Muscle layer of colon (tissue), 2 donors: ENCODE results near the gene TRIM7.
"Not testable (repeated sequence)": the region's sequence is repeated elsewhere in the genome, so short reads cannot be mapped to it uniquely, and the experiment has no call there.

ENCODE experiments used
- H3K27ac ChIP-seq: one replicate; pipeline ENCODE4 v1.7.0; 2013; ENCODE audit warnings: low read depth, mild to moderate bottlenecking, low read length, moderate library complexity
- H3K27me3 ChIP-seq, 2 donors: one replicate each; pipeline ENCODE4 v1.7.0; 2013; ENCODE audit warnings: low read length in 2 of 2, mild to moderate bottlenecking in 2 of 2; ENCODE audit not compliant: insufficient read depth in 2 of 2, control insufficient read depth in 1 of 2
- H3K36me3 ChIP-seq: one replicate; pipeline ENCODE4 v1.7.0; 2013; ENCODE audit warnings: mild to moderate bottlenecking, low read length; ENCODE audit not compliant: insufficient read depth
- H3K4me1 ChIP-seq: one replicate; pipeline ENCODE4 v1.7.0; 2013; ENCODE audit warnings: mild to moderate bottlenecking, low read length; ENCODE audit not compliant: insufficient read depth
- H3K4me3 ChIP-seq, 2 donors: one replicate each; pipeline ENCODE4 v1.7.0; 2013; ENCODE audit warnings: low read length in 2 of 2, low read depth in 1 of 2, mild to moderate bottlenecking in 1 of 2, moderate library complexity in 1 of 2
- H3K9ac ChIP-seq: one replicate; pipeline ENCODE4 v1.7.0; 2013; ENCODE audit warnings: low read length
- H3K9me3 ChIP-seq: one replicate; pipeline ENCODE4 v1.7.0; 2013; ENCODE audit warnings: mild to moderate bottlenecking, low read length
- donor health status: abdominal sarcoma.
- donor health status: Adenocarcinoma of cecum.

TRIM7 gene

GRCh38 chr5:181173027-181173419, 32.0 kb downstream of the TRIM7 start:
- Histone ChIP-seq H3K9me3 (no peaks in the 10 kb centered on the region), H3K27ac (no peak overlapping the region), H3K4me3 (no peak overlapping the region)

GRCh38 chr5:181171782-181172181, 33.2 kb downstream of the TRIM7 start:
- H3K9ac ChIP-seq = no peak overlapping the region
- no peaks in the 10 kb centered on the region for H3K36me3 ChIP-seq
- H3K9me3 ChIP-seq = no peaks in the 10 kb centered on the region
- no peaks in the 10 kb centered on the region for H3K4me1 ChIP-seq
- H3K4me3 ChIP-seq = no peak overlapping the region
- H3K27me3 ChIP-seq = peaks cover 72 to 81% of the 10 kb centered on the region in 2 donors
- no peak overlapping the region for H3K27ac ChIP-seq

More at GRCh38 chr5:181173027-181173419, 32.0 kb downstream of the TRIM7 start:
- Histone ChIP-seq H3K4me1 (no peaks in the 10 kb centered on the region), H3K9ac (no peak overlapping the region), H3K27me3 (peaks cover 61 to 70% of the 10 kb centered on the region in 2 donors), H3K36me3 (no peaks in the 10 kb centered on the region)

DNA sequence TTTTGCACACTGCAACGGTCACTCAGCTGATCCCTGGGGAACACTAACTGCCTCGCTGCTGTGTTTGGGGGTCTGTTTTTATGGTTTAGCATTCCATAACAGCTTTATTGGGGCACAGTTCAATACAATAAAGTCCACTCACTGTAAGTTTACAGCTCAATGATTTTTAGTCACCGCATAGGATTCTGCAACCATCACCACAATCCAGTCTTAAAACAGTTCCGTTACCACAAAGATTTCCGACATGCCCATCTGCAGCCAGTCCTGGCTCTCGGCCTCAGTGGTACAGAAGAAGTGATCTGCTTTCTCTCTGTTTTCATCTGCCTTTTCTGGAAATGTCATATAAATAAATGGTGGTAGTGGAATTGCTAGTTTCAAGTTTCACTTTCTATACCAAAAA, 34.0 kb downstream of the TRIM7 start:
- H3K9ac ChIP-seq = no peak overlapping the region
- no peaks in the 10 kb centered on the region for H3K36me3 ChIP-seq
- H3K27me3 ChIP-seq = peaks cover 77 to 81% of the 10 kb centered on the region in 2 donors
- no peak overlapping the region for H3K4me3 ChIP-seq
- H3K9me3 ChIP-seq = no peaks in the 10 kb centered on the region
- no peaks in the 10 kb centered on the region for H3K4me1 ChIP-seq
- H3K27ac ChIP-seq = no peak overlapping the region

DNA sequence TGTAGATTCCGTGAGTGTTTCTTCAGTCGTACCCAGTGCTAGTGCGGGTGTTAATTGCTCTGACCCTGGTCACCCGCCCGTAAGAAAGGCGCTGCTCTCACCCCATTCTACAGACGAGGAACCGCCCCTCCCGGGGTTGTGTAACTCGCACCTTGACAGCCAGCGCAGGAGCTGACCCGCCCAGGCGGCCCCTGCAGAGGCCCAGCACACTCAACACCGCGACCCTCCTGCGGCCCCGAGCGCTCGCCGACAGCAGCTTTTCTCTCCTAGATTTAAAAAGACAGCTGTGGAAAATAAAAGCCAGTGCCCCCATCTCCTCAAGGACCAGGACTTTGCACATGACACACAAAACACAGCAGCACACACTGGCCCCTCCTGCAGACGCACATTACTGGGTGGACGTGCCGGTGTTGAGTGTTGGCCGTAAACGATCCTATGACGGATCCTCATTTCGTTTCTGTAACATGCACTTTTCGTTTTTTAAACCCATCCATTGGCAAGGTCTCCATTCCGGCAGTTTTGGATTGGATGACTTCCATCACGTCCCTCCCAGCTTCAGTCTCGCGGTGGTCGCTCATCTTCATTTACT, 34.7 kb downstream of the TRIM7 start:
- peaks cover 78 to 79% of the 10 kb centered on the region in 2 donors for H3K27me3 ChIP-seq
- H3K27ac ChIP-seq = no peak overlapping the region
- no peak overlapping the region for H3K4me3 ChIP-seq
- H3K4me1 ChIP-seq = no peaks in the 10 kb centered on the region
- H3K9me3 ChIP-seq = no peaks in the 10 kb centered on the region
- H3K9ac ChIP-seq = no peak overlapping the region
- no peaks in the 10 kb centered on the region for H3K36me3 ChIP-seq

DNA sequence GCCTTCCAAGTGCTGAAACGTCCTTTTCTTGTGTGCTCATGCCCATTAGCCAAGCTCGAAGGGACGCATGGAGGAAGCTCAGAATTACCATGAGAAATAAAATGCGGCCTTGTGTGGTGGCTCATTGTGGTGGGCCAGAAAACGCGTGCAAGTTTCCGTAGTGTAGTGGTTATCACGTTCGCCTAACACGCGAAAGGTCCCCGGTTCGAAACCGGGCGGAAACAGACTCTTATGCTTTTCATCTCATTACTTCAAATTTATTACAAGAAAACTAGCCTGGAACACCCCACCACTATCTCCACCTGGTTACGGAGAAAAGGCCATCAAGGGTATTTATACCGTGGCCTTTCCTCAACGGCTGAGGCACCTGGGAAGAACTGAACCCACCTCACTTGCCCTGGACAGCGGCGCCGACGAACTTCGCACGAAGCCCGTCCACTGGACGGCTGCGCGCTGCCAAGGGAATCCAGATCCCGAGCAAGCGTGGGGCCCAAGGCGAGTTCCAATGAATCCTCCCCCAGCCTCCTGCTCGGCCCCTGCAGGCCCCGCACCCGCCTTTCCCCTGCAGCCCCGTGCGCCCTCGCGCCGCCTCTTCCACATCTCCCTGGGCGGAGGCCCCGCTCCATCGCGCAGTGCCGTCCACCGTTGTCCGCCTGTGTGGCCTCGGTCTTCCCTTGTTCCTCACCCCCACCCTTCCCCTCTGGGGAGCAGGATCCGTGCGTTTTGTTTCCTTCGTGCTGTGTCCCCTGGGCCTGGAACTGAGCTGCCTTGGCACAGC, 35.3 kb downstream of the TRIM7 start:
- H3K27me3 ChIP-seq = peaks cover 82 to 85% of the 10 kb centered on the region in 2 donors
- H3K4me3 ChIP-seq, H3K9ac ChIP-seq, H3K27ac ChIP-seq, H3K9me3 ChIP-seq, H3K4me1 ChIP-seq, H3K36me3 ChIP-seq: not testable (repeated sequence)

DNA sequence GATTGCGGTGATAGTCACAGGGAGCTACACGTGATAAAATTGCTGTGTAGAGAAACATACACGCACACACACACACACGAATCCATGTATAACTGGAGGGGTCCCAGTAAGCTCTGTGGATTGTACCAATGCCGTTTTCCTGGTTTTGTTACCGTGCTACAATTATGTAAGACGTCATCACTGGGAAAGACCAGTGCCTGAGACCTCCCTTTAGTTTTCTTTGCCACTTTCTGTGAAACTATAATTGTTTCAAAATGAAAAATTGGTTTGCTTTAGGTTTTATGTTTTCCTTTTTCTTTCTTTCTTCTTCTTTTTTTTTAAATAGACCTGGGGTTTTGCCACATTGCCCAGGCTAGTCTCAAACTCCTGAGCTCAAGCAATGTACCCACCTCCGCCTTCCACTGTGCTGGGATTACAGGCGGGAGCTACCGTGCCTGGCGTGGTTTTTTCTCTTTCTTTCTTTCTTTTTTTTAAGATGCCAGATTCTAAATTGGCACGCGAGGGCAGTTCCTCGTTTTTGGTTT, 36.3 kb downstream of the TRIM7 start:
- Histone ChIP-seq H3K9me3 (no peaks in the 10 kb centered on the region), H3K27ac (no peak overlapping the region), H3K9ac (no peak overlapping the region), H3K4me3 (no peak overlapping the region), H3K36me3 (no peaks in the 10 kb centered on the region), H3K4me1 (no peaks in the 10 kb centered on the region), H3K27me3 (peaks cover 78 to 79% of the 10 kb centered on the region in 2 donors)

DNA sequence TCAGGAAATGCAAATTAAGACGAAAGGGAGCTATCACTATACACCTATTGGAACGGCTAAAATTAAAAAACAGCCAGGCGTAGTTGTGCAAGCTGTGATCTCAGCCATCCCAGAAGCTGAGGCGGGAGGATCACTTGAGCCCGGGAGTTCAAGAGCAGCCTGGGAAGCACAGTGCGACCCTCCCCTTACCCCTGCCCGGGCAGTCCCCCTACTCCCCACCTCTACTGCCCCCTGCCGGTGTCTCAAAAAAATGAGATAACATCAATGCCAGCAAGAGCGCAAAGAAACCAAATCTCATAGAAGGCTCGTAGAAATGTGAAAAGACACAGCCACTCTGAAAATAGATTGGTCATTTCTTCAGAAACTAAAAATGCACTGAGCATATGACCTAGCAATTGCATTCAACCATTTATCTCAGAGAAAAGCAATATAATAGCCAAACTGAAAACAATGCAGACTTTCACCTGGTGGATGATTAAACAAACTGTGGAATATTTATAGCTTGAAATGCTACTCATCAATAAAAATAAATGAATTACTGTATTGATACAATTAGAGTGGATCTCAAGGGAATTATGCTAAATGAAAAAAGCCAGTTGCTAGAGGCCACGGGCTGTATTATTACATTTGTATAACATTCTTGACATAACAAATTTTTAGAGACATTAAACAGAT, 37.0 kb downstream of the TRIM7 start:
- H3K9me3 ChIP-seq = no peaks in the 10 kb centered on the region
- peaks cover 71 to 75% of the 10 kb centered on the region in 2 donors for H3K27me3 ChIP-seq
- H3K4me3 ChIP-seq = no peak overlapping the region
- H3K4me1 ChIP-seq = no peaks in the 10 kb centered on the region
- no peak overlapping the region for H3K9ac ChIP-seq
- H3K36me3 ChIP-seq = no peaks in the 10 kb centered on the region
- H3K27ac ChIP-seq = no peak overlapping the region

- H3K27ac ChIP-seq = no peak overlapping the region
- H3K9me3 ChIP-seq = no peaks in the 10 kb centered on the region
- no peak overlapping the region for H3K9ac ChIP-seq
- no peaks in the 10 kb centered on the region for H3K4me1 ChIP-seq
- H3K36me3 ChIP-seq = no peaks in the 10 kb centered on the region
- H3K27me3 ChIP-seq = peaks cover 63 to 66% of the 10 kb centered on the region in 2 donors
- H3K4me3 ChIP-seq = no peak overlapping the region
Measured at GRCh38 chr5:181166812-181167733, 37.9 kb downstream of the TRIM7 start.

- Histone ChIP-seq H3K4me3 (no peak overlapping the region), H3K27me3 (peaks cover 39 to 40% of the 10 kb centered on the region in 2 donors), H3K36me3 (no peaks in the 10 kb centered on the region), H3K9me3 (no peaks in the 10 kb centered on the region), H3K9ac (no peak overlapping the region), H3K27ac (no peak overlapping the region), H3K4me1 (peaks cover 5% of the 10 kb centered on the region)
Measured at GRCh38 chr5:181164076-181164952, 40.7 kb downstream of the TRIM7 start.

DNA sequence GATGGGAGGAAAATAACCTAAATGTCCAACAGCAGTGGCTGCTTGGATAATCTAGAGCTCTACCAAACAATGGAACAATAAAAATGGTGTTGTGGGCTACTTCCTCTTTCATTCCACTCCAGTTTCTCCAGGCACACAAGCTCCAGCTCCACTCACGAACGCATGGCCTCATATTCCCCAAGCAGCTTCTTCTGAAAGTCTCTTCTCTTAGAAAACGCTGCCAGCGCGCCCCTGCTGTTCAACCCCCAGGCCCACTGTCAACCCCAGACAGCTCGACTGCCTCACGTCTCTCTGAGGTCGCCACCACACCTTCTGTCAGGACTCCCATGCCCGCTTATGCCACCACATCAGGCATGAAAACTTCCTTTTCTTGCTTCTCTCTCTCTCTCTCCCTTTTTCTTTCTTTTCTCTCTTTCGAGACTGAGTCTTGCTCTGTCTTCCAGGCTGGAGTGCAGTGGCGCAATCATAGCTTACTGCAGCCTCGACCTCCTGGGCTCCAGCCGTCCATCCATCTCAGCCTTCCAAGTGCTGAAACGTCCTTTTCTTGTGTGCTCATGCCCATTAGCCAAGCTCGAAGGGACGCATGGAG, 41.4 kb downstream of the TRIM7 start:
- Histone ChIP-seq H3K9me3 (no peaks in the 10 kb centered on the region), H3K9ac (no peak overlapping the region), H3K4me1 (peaks cover 5% of the 10 kb centered on the region), H3K36me3 (no peaks in the 10 kb centered on the region), H3K27me3 (peaks cover 31 to 32% of the 10 kb centered on the region in 2 donors), H3K27ac (no peak overlapping the region), H3K4me3 (no peak overlapping the region)
